GM12878 (cell line): Measurements from ENCODE around the gene PRKN. TPM values are rescaled to one million over a fixed set of nuclear protein-coding genes. Genes with fewer than 3 reads are reported as not detected.

Experiments used
- ATAC-seq: fragments of 200-7000 bp; cut with Tn5 transposase; 3 replicates; pipeline ENCODE4 v1.9.1; 2020; ENCODE audit warnings: mild to moderate bottlenecking, moderate library complexity
- BruUV-seq: library from RNA; stranded (reverse); fragments of 400-500 nt; replicated peaks from 2 replicates; lab custom pipeline; 2021; lab: Mats Ljungman, UMichigan
- CTCF ChIA-PET: fragments of 300-600 bp; sonication (Branson Sonifier 250); formaldehyde crosslinking; extraction: SDS; loops from one replicate; lab custom pipeline; 2021; ENCODE audit warnings: inconsistent platforms; lab: Yijun Ruan, JAX
- POLR2A ChIA-PET: fragments of 350-600 bp; formaldehyde crosslinking; extraction: SDS; loops from one replicate; lab custom pipeline; 2021; ENCODE audit warnings: inconsistent platforms; lab: Charles Lee
- RAD21 ChIA-PET: fragments of 300-600 bp; sonication (Branson Sonifier 250); formaldehyde crosslinking; loops from one replicate; lab custom pipeline; 2023; ENCODE audit warnings: antibody characterized with exemption; ENCODE audit not compliant: unreplicated experiment; lab: Charles Lee
- SMC1A ChIA-PET: fragments of 300-600 bp; sonication (Branson Sonifier 250); formaldehyde crosslinking; loops from one replicate; lab custom pipeline; 2023; ENCODE audit not compliant: unreplicated experiment, uncharacterized antibody; lab: Charles Lee
- DNase-seq: peaks from one replicate; pipeline ENCODE4 v3.0.0-alpha.2; 2011; ENCODE audit warnings: low read depth, low spot score
- FAIRE-seq: peaks from 3 replicates; lab custom pipeline; 2011; peaks lifted over from hg19 to GRCh38; lab: Jason Lieb, UNC
- H2AFZ ChIP-seq: 2 replicates; pipeline ENCODE4 v1.6.0; 2011; ENCODE audit warnings: low read depth, low read length, control low read depth; ENCODE audit not compliant: control insufficient read depth
- H3K27ac ChIP-seq: 2 replicates; pipeline ENCODE4 v1.5.1; 2011; ENCODE audit warnings: control low read depth; ENCODE audit not compliant: control insufficient read depth, insufficient read depth
- H3K27me3 ChIP-seq, 2 experiments: replicated peaks in 1 of 2; 2 replicates each; pipeline versions ENCODE4 v1.6.0 to v1.6.1; 2011; ENCODE audit warnings: low read length in 1 of 2; ENCODE audit not compliant: control insufficient read depth in 2 of 2, insufficient read depth in 2 of 2
- H3K36me3 ChIP-seq, 2 experiments: 2 replicates each; pipeline ENCODE4 v1.5.1; 2011; ENCODE audit warnings: low read length in 1 of 2; ENCODE audit not compliant: control insufficient read depth in 2 of 2, insufficient read depth in 2 of 2
- H3K4me1 ChIP-seq: 2 replicates; pipeline ENCODE4 v1.6.1; 2011; ENCODE audit warnings: mild to moderate bottlenecking, low read length, moderate library complexity, mixed read lengths; ENCODE audit not compliant: control insufficient read depth, insufficient read depth
- H3K4me2 ChIP-seq: 2 replicates; pipeline ENCODE4 v1.6.0; 2011; ENCODE audit warnings: control low read depth; ENCODE audit not compliant: control insufficient read depth, insufficient read depth
- H3K4me3 ChIP-seq: fragments of 200-600 bp; sonication (generic); 2 replicates; pipeline ENCODE4 v1.5.1; 2016
- H3K79me2 ChIP-seq: 2 replicates; pipeline ENCODE4 v1.6.0; 2011; ENCODE audit warnings: low read length; ENCODE audit not compliant: control insufficient read depth, insufficient read depth
- H3K9ac ChIP-seq: 2 replicates; pipeline ENCODE4 v1.8.0; 2011; ENCODE audit warnings: low read length, control low read depth, mixed read lengths; ENCODE audit not compliant: control insufficient read depth, insufficient read depth
- H3K9me3 ChIP-seq: replicated peaks from 3 replicates; pipeline ENCODE4 v1.5.1; 2011; ENCODE audit warnings: mild to moderate bottlenecking, low read length; ENCODE audit not compliant: control insufficient read depth, insufficient read depth
- H4K20me1 ChIP-seq: 2 replicates; pipeline ENCODE4 v1.6.0; 2011; ENCODE audit not compliant: control insufficient read depth, insufficient read depth
- BACH1 ChIP-seq: fragments of 450-650 bp; IDR thresholded peaks from 2 replicates; pipeline ENCODE4 v1.6.1; 2017; ENCODE audit warnings: mild to moderate bottlenecking, borderline replicate concordance
- BCL3 ChIP-seq: IDR thresholded peaks from 2 replicates; pipeline ENCODE4 v1.6.1; 2011; ENCODE audit warnings: borderline replicate concordance, low read depth, mild to moderate bottlenecking, moderate library complexity, low read length; ENCODE audit not compliant: insufficient read depth, poor library complexity, severe bottlenecking
- CREB1 ChIP-seq: IDR thresholded peaks from 2 replicates; pipeline ENCODE4 v1.6.1; 2012; ENCODE audit warnings: low read depth, mild to moderate bottlenecking, inconsistent platforms
- EGR1 ChIP-seq, 2 experiments: IDR thresholded peaks; 1 replicate in 1 of 2; 2 replicates in 1 of 2; pipeline ENCODE4 v1.6.1; 2011 to 2012; ENCODE audit warnings: low read depth in 2 of 2, low read length in 2 of 2, borderline replicate concordance in 1 of 2, mild to moderate bottlenecking in 1 of 2, moderate library complexity in 1 of 2
- JUNB ChIP-seq: IDR thresholded peaks from 2 replicates; pipeline ENCODE4 v1.6.1; 2016; ENCODE audit warnings: antibody characterized with exemption, mild to moderate bottlenecking
- KAT2A ChIP-seq: conservative IDR thresholded peaks from 2 replicates; pipeline ENCODE4 v1.6.1; 2011; ENCODE audit warnings: low read depth, low read length; ENCODE audit not compliant: control insufficient read depth
- MXI1 ChIP-seq: fragments of 150-350 bp; IDR thresholded peaks from 2 replicates; pipeline ENCODE4 v1.6.1; 2011; ENCODE audit warnings: low read depth, mild to moderate bottlenecking, inconsistent platforms, low read length, improper control_type of control experiment
- NR2C2 ChIP-seq: IDR thresholded peaks from 2 replicates; pipeline ENCODE4 v1.6.1; 2011; ENCODE audit warnings: borderline replicate concordance, low read depth; ENCODE audit not compliant: control insufficient read depth, insufficient read length
- SMAD1 ChIP-seq: fragments of 450-650 bp; IDR thresholded peaks from 2 replicates; pipeline ENCODE4 v1.6.1; 2018; ENCODE audit warnings: mild to moderate bottlenecking, low read depth; ENCODE audit not compliant: partially characterized antibody
- SMARCA5 ChIP-seq: fragments of 450-650 bp; IDR thresholded peaks from 2 replicates; pipeline ENCODE4 v1.6.1; 2017; ENCODE audit warnings: mild to moderate bottlenecking
- SMC3 ChIP-seq: IDR thresholded peaks from 2 replicates; pipeline ENCODE4 v1.6.1; 2011; ENCODE audit warnings: low read length, improper control_type of control experiment, borderline replicate concordance
- YBX1 ChIP-seq: fragments of 450-650 bp; IDR thresholded peaks from 2 replicates; pipeline ENCODE4 v1.6.1; 2016; ENCODE audit warnings: antibody characterized with exemption
- ZBTB11 ChIP-seq: fragments of 450-650 bp; formaldehyde crosslinking; IDR thresholded peaks from 2 replicates; pipeline ENCODE4 v1.5.0; 2022; ENCODE audit warnings: mild to moderate bottlenecking, missing genetic modification characterization
- ZBTB33 ChIP-seq: fragments of 450-650 bp; IDR thresholded peaks from 2 replicates; pipeline ENCODE4 v1.6.1; 2017; ENCODE audit warnings: mild to moderate bottlenecking
- WGBS: methylation state at CpG from one replicate; pipeline ENCODE4 v1.1.6; 2016; ENCODE audit warnings: low lambda C conversion rate; ENCODE audit not compliant: insufficient replicate concordance, insufficient coverage; ENCODE audit errors: missing lambda C conversion rate; 5-methylcytosine and 5-hydroxymethylcytosine counted together
- in situ Hi-C: fragments of 300-500 bp; cut with MboI; formaldehyde crosslinking; loops from 9 replicates; pipeline ENCODE4 v1.14.3; 2018; ENCODE audit warnings: mixed read lengths
- intact Hi-C: fragments of 100-400 bp; cut with micrococcal nuclease; formaldehyde crosslinking; loops from one replicate; pipeline ENCODE4 v1.14.2; 2022; ENCODE audit not compliant: unreplicated experiment
- polyA plus RNA-seq, 11 experiments: library from polyadenylated mRNA; depleted of rRNA in 4 of 11; unstranded in 6 of 11; stranded (reverse) in 5 of 11; fragments of >200 nt; fragmentation: Nextera tagmentation in 4 of 11; fragmentation: Illumina TruSeq in 1 of 11; extraction: Ambion mirVana in 4 of 11; extraction: Trizol in 1 of 11; gene quantifications; 1 replicate in 1 of 11; 2 replicates in 10 of 11; pipeline versions ENCODE4 v1.2.1 to v1.2.3, GENCODE V29; 2011 to 2016; ENCODE audit warnings: inconsistent platforms in 2 of 11, missing spikeins in 2 of 11, low read depth in 1 of 11
- total RNA-seq, 4 experiments: library from RNA; depleted of rRNA in 3 of 4; stranded (reverse); fragments of >200 nt in 3 of 4; fragmentation: Illumina TruSeq in 1 of 4; extraction: Trizol in 1 of 4; gene quantifications; 2 replicates each; pipeline versions ENCODE4 v1.2.1 to v1.2.3, GENCODE V29; 2013 to 2021

The PRKN gene
- total and polyA plus RNA-seq, 10 of the 15 experiments (the other 5 are each of a cell fraction or from before 2014, with no cell fraction given): 0.06 to 0.09 TPM; not detected in 8

GRCh38 chr6:161833099-161833860, 894.3 kb downstream of the PRKN start (continued):
- TF ChIP-seq ZBTB11 (CRISPR knock-in tag) (no peak), BACH1 (no peak)

GRCh38 chr6:161832622-161833021, 894.9 kb downstream of the PRKN start:
- RAD21 ChIA-PET: no interaction called here
- no peak for TF ChIP-seq SMC3
- TF ChIP-seq JUNB: no peak
- no peak for TF ChIP-seq CREB1
- no peak for TF ChIP-seq SMAD1
- TF ChIP-seq BCL3: no peak
- no peak for TF ChIP-seq SMARCA5
- TF ChIP-seq MXI1: no peak
- TF ChIP-seq EGR1 (IDR thresholded peaks at IDR 0.05; ENCODE audit: borderline replicate concordance in 1 of 2, low read depth in 2 of 2, low read length in 2 of 2): no peak
- no peak for TF ChIP-seq NR2C2
- TF ChIP-seq YBX1: no peak
- no peak for TF ChIP-seq KAT2A
- TF ChIP-seq ZBTB33: no peak

More at GRCh38 chr6:161832622-161833021, 894.9 kb downstream of the PRKN start:
- ATAC-seq (no peak), DNase-seq (no peak), FAIRE-seq (no peak)
- in situ Hi-C loops: no loop called here
- no TSS peak for BruUV-seq
- Histone ChIP-seq H3K9ac (no peak overlapping the region), H3K4me2 (no peak overlapping the region), H2AFZ (no peak overlapping the region), H3K9me3 (no peaks in the 10 kb centered on the region), H4K20me1 (no peaks in the 10 kb centered on the region), H3K79me2 (no peaks in the 10 kb centered on the region), H3K27ac (no peak overlapping the region), H3K36me3 (no peaks in the 10 kb centered on the region), H3K4me3 (no peak overlapping the region), H3K4me1 (no peaks in the 10 kb centered on the region), H3K27me3 (no peaks in the 10 kb centered on the region)
- 42% methylated on average over 12 of the region's 12 CpGs for WGBS
- intact Hi-C loops: no loop called here
- ChIA-PET SMC1A (no interaction called here), POLR2A (interaction anchor here (0.7 kb wide), 1 partner anchor 1088 kb away, joined by 5 read pairs; no protein-coding TSS in a partner anchor), CTCF (no interaction called here)
